ENCODE data around the gene SDE2.

DNA sequence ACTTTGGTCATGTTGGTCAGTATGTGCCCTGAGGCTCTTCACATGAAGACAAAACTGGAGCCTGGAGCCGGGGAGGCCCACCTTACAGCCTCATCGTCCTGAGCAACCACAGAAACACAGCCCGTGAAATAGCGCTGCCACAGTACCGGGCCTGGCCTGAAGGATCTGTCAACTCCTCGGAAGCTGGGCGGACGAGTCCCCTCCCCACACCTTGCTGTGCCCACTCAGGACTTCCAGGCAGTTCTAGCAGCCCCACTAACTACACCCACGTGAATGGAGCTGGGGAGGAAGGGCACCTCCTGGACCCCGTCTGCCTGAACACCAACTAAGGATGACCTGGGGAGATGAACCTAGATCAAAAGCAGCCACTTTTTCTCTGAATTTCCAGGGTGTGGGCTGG lies 24.7 kb downstream of the SDE2 start:
- TF ChIP-seq SIN3A (IDR thresholded peaks at IDR 0.05; ENCODE audit: borderline replicate concordance, insufficient read depth, low read length): no peak
- no peak for TF ChIP-seq TAF1 (IDR thresholded peaks at IDR 0.05; ENCODE audit: borderline replicate concordance, insufficient read depth, low read length)
